Neural progenitor cell (in vitro differentiated cells): ENCODE measurements around the gene PHPT1.

Experiments
- EZH2 ChIP-seq: fragments of 200-600 bp; sonication (generic); IDR thresholded peaks from 2 replicates; pipeline ENCODE4 v1.6.1; 2017; ENCODE audit warnings: antibody characterized with exemption, mild to moderate bottlenecking, moderate library complexity
- EZH2phosphoT487 ChIP-seq: fragments of 200-600 bp; sonication (generic); IDR thresholded peaks from 2 replicates; pipeline ENCODE4 v1.6.1; 2017; ENCODE audit warnings: antibody characterized with exemption
- TF ChIP-seq, protein P1 (sequence below): fragments of 200-600 bp; sonication (generic); IDR thresholded peaks from 2 replicates; pipeline ENCODE4 v1.5.1; 2017; ENCODE audit warnings: antibody characterized with exemption, mild to moderate bottlenecking

GRCh38 chr9:136840140-136840876, 8.9 kb upstream of the PHPT1 start:
- TF ChIP-seq, protein P1, sequence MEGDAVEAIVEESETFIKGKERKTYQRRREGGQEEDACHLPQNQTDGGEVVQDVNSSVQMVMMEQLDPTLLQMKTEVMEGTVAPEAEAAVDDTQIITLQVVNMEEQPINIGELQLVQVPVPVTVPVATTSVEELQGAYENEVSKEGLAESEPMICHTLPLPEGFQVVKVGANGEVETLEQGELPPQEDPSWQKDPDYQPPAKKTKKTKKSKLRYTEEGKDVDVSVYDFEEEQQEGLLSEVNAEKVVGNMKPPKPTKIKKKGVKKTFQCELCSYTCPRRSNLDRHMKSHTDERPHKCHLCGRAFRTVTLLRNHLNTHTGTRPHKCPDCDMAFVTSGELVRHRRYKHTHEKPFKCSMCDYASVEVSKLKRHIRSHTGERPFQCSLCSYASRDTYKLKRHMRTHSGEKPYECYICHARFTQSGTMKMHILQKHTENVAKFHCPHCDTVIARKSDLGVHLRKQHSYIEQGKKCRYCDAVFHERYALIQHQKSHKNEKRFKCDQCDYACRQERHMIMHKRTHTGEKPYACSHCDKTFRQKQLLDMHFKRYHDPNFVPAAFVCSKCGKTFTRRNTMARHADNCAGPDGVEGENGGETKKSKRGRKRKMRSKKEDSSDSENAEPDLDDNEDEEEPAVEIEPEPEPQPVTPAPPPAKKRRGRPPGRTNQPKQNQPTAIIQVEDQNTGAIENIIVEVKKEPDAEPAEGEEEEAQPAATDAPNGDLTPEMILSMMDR: no peak
- TF ChIP-seq EZH2 (no peak), EZH2phosphoT487 (no peak)
